ENCODE measurements around the gene OGFRL1.

OGFRL1 gene

GRCh38 chr6:71300561-71301168 lies 12.1 kb downstream of the OGFRL1 start:
- no peak for TF ChIP-seq CTCF (conservative IDR thresholded peaks at IDR 0.05; ENCODE audit: low read depth, low read length)
- H3K27ac ChIP-seq = no peak overlapping the region
- H3K4me3 ChIP-seq (IDR thresholded peaks at IDR 0.05; ENCODE audit: insufficient read depth, low read depth, low read length) = no peak overlapping the region
- no peak overlapping the region for H3K9ac ChIP-seq
- H3K4me1 ChIP-seq (ENCODE audit: low read depth, poor library complexity, severe bottlenecking) = no peaks in the 10 kb centered on the region
- no peak overlapping the region for H2AFZ ChIP-seq (ENCODE audit: low read depth)
- H3K27me3 ChIP-seq (ENCODE audit: insufficient read depth, low read depth) = no peaks in the 10 kb centered on the region
- no peaks in the 10 kb centered on the region for H3K79me2 ChIP-seq (ENCODE audit: insufficient read depth, low read depth)
- H3K36me3 ChIP-seq (ENCODE audit: insufficient read depth) = no peaks in the 10 kb centered on the region
- H3K4me2 ChIP-seq = no peak overlapping the region
- H4K20me1 ChIP-seq (ENCODE audit: insufficient read depth) = no peaks in the 10 kb centered on the region

GRCh38 chr6:71301546-71301945 lies 12.9 kb downstream of the OGFRL1 start:
- TF ChIP-seq CTCF (conservative IDR thresholded peaks at IDR 0.05; ENCODE audit: low read depth, low read length) = no peak
- H3K4me3 ChIP-seq (IDR thresholded peaks at IDR 0.05; ENCODE audit: insufficient read depth, low read depth, low read length) = no peak overlapping the region
- no peak overlapping the region for H3K9ac ChIP-seq
- H3K27me3 ChIP-seq (ENCODE audit: insufficient read depth, low read depth) = no peaks in the 10 kb centered on the region
- H3K36me3 ChIP-seq (ENCODE audit: insufficient read depth) = no peaks in the 10 kb centered on the region
- H4K20me1 ChIP-seq (ENCODE audit: insufficient read depth) = no peaks in the 10 kb centered on the region
- no peak overlapping the region for H3K27ac ChIP-seq
- no peak overlapping the region for H3K4me2 ChIP-seq
- H3K79me2 ChIP-seq (ENCODE audit: insufficient read depth, low read depth) = no peaks in the 10 kb centered on the region
- H3K4me1 ChIP-seq (ENCODE audit: low read depth, poor library complexity, severe bottlenecking) = no peaks in the 10 kb centered on the region
- H2AFZ ChIP-seq (ENCODE audit: low read depth) = no peak overlapping the region

GRCh38 chr6:71309656-71310055 lies 21.0 kb downstream of the OGFRL1 start:
- H3K36me3 ChIP-seq (ENCODE audit: insufficient read depth) = no peaks in the 10 kb centered on the region
- H3K4me3 ChIP-seq (IDR thresholded peaks at IDR 0.05; ENCODE audit: insufficient read depth, low read depth, low read length) = no peak overlapping the region
- no peak overlapping the region for H3K27ac ChIP-seq
- no peak overlapping the region for H3K9ac ChIP-seq
- no peaks in the 10 kb centered on the region for H3K27me3 ChIP-seq (ENCODE audit: insufficient read depth, low read depth)
- H3K79me2 ChIP-seq (ENCODE audit: insufficient read depth, low read depth) = no peaks in the 10 kb centered on the region
- no peaks in the 10 kb centered on the region for H4K20me1 ChIP-seq (ENCODE audit: insufficient read depth)
- no peaks in the 10 kb centered on the region for H3K4me1 ChIP-seq (ENCODE audit: low read depth, poor library complexity, severe bottlenecking)
- H2AFZ ChIP-seq (ENCODE audit: low read depth) = no peak overlapping the region
- TF ChIP-seq CTCF (conservative IDR thresholded peaks at IDR 0.05; ENCODE audit: low read depth, low read length) = no peak
- H3K4me2 ChIP-seq = no peak overlapping the region

GRCh38 chr6:71310261-71310660 lies 21.6 kb downstream of the OGFRL1 start:
- Histone ChIP-seq H3K4me1 (ENCODE audit: low read depth, poor library complexity, severe bottlenecking) (no peaks in the 10 kb centered on the region), H4K20me1 (ENCODE audit: insufficient read depth) (no peaks in the 10 kb centered on the region), H3K27me3 (ENCODE audit: insufficient read depth, low read depth) (no peaks in the 10 kb centered on the region), H3K36me3 (ENCODE audit: insufficient read depth) (no peaks in the 10 kb centered on the region), H3K79me2 (ENCODE audit: insufficient read depth, low read depth) (no peaks in the 10 kb centered on the region), H3K4me2 (no peak overlapping the region), H3K9ac (no peak overlapping the region), H2AFZ (ENCODE audit: low read depth) (no peak overlapping the region), H3K4me3 (IDR thresholded peaks at IDR 0.05; ENCODE audit: insufficient read depth, low read depth, low read length) (no peak overlapping the region), H3K27ac (no peak overlapping the region)
- no peak for TF ChIP-seq CTCF (conservative IDR thresholded peaks at IDR 0.05; ENCODE audit: low read depth, low read length)

Data from KMS-11 (cell line).